Epidermal melanocyte (primary cell): ENCODE data around the gene SRSF2.
A peak's percentile ranks its signal among the peaks of the same experiment; 100 is the strongest.
"Not testable (repeated sequence)": the region's sequence is repeated elsewhere in the genome, so short reads cannot be mapped to it uniquely, and the experiment has no call there.

ENCODE experiments used
- DNase-seq: peaks from one replicate; pipeline ENCODE4 v3.0.0; 2011; ENCODE audit warnings: low spot score; ENCODE audit not compliant: insufficient read length

The SRSF2 gene

DNA sequence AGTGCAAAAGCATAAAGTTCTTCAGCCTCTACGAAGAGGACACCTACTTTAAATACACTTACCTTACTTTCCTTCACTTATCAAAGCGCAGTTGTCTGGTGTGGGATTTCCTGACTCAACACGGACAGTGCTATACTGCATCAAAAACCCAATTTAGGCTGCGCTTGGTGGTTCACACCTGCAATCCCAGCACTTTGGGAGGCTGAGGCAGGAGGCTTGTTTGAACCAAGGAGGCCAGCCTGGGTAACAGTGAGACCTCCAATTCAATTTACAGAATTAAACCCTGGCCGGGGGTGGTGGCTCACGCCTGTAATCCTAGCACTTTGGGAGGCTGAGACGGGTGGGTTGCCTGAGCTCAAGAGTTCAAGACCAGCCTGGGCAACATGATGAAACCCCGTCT, 14.9 kb downstream of the SRSF2 start:
- no peak for DNase-seq

GRCh38 chr17:76721463-76721862, 15.7 kb downstream of the SRSF2 start:
- no peak for DNase-seq

DNA sequence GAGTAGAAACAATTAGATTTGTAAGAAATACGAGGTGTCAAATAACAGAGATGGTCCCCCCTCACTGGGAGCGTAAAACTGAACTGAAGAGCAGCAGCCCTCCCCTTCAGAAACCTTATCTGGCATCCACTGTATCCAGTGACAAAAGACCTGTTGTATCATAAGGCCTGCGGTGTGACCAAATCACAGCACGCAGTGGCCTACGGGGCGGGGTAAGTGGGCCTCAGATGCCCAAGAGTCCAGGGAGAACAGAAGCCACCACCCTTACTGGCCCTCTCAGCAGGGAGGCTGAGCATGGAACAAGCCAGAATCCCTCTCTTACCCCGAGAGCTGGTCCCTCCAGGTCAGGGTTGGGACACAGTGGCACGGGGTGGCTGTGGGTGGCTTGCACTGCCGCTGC, 16.2 kb downstream of the SRSF2 start:
- no peak for DNase-seq

DNA sequence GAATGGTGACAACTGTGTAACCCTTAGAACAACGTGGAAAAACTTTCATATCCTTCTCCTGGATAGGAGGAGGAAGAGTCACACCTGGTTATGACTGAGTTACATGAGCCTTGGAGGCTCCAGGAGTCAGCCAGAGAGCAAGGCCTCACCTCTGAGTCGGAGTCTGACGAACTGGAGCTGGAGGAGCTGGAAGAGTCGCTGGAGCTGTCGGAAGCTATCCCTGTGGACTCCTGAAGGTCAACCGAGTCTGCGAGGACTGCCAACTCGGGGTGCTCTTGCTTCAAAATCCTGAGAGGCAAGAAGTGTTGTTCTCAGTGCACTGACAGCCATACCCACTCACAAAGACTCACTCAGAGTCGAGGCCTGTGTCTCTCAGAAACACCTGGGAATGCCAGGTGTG, 16.9 kb downstream of the SRSF2 start:
- DNase-seq: no peak

DNA sequence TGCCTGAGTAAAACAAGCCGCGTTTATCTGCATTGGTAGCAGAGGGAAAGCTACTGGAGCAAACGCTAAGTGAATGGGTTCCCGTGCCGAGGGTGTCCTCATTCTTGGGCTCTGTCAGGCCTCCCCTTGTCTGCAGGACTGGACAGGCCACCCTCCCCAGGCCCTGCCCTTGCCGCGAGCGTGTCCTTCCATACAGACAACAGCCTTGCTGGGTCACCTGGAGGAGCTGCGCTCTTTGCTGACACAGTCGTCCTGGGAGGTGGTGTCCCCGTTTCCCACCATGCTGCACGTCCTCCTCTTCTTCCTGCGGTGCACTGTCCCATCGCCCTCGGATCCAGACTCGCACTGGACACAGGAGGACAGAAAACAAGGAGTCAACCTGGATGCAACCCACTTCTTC, 18.6 kb downstream of the SRSF2 start:
- no peak for DNase-seq

DNA sequence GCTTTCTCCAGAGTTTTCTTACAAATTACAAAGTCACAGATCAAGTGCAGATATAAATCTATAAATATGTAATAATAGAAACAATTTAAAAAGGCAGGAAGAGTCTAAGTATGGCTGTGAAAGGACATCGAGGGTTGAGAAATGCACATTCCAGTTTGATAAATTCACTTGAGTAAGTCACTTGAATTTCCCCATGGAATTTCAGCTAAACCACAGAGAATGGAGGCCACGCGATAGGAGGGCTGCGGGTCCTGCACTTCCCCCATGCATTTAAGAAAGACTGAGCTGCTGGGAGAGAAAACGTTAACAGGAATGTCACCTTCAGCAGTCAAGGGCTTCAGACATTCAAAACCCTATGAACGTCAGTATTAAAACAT, 20.3 kb downstream of the SRSF2 start:
- DNase-seq: peak; percentile 24

DNA sequence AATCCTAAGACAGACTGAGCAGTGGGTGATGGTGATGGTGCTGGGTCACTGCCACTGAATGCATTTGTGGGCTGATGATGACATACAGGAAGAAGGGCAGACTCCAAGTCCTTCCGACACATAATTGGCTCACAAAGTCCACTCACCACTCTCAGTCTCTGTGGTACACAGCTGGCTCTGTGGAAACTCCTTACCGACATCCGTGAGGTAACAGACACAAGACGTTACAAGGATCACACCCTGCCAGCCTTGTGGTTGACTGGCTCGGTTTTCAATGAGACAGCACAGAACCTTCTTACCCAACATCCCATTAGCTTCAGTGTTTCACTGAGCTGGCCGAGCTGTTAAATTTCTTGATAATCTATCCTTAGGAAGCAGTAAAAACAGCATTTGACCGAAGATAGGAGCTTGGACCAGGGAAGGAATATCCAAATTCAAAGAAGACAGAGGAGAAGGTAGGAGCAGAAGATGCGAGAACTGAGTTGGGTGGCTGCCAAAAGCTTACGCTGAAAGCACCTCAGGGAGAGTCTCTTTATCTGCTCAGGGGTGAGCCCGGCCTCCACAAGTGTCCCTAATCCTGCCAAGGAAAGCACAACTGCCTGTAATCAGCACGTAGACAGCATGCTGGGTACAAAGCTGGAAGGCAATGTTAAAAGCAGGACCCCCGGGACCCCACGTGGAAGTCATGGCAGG, 20.8 kb downstream of the SRSF2 start:
- peak; percentile 30 for DNase-seq

GRCh38 chr17:76715496-76715830, 21.7 kb downstream of the SRSF2 start:
- no peak for DNase-seq

DNA sequence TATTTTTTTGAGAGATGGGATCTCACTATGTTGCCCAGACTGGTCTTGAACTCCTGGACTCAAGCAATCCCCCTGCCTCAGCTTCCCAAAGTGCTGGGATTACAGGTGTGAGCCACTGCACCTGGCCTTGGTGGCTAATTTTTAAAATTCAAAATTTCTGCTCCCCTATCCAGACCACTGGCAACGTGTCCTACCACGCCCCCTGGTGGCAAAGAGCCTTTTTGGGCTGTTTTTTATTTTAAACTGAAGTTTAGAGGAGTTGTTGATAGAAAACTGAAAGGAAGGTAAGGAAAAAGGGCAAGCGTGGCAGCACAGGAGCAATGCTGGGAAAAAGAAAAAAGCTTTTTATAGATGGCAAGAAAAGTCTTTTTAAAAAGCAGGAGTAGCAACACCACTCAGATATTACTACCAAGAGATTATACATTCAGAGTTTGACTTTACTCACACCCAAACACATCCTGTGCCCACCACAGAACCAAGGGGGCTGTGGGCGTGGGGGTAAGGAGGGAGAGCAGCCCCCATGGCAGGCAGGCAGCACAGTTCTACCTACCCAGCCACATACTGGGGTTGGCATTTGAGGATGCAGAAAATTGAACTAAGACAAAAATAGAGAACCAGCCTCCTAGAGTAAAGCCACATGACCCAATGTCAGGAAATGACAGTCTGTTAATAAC, 22.2 kb downstream of the SRSF2 start:
- peak; percentile 50 for DNase-seq

GRCh38 chr17:76714336-76714735, 22.8 kb downstream of the SRSF2 start:
- no peak for DNase-seq

GRCh38 chr17:76713765-76714164, 23.4 kb downstream of the SRSF2 start:
- no peak for DNase-seq

DNA sequence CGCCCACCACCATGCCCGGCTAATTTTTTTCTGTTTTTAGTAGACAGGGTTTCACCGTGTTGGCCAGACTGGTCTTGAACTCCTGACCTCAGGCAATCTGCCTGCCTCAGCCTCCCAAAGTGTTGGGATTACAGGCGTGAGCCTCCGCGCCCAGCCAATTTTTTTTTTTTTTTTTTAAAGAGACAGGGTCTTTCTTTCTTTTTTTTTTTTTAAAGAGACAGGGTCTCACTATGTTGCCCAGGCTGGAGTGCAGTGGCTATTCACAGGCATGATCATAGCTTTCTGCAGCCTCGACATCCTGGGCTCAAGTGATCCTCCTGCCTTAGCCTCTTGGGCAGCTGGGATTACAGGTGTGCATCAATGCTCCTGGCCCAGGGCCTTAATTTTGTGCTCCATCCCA, 24.8 kb downstream of the SRSF2 start:
- not testable (repeated sequence) for DNase-seq

- DNase-seq: peak; percentile 59
Observed at GRCh38 chr17:76710863-76711611, 26.1 kb downstream of the SRSF2 start, which contains the start of gene MXRA7. Gene MXRA7 (minus strand): TSS chr17:76710965. CDS start chr17:76710946, 19 bp downstream.

- DNase-seq: peak; percentile 17
Observed at GRCh38 chr17:76709951-76710862, 26.9 kb downstream of the SRSF2 start.

- DNase-seq: peak; percentile 86
Observed at GRCh38 chr17:76709077-76709950, 27.8 kb downstream of the SRSF2 start.

DNA sequence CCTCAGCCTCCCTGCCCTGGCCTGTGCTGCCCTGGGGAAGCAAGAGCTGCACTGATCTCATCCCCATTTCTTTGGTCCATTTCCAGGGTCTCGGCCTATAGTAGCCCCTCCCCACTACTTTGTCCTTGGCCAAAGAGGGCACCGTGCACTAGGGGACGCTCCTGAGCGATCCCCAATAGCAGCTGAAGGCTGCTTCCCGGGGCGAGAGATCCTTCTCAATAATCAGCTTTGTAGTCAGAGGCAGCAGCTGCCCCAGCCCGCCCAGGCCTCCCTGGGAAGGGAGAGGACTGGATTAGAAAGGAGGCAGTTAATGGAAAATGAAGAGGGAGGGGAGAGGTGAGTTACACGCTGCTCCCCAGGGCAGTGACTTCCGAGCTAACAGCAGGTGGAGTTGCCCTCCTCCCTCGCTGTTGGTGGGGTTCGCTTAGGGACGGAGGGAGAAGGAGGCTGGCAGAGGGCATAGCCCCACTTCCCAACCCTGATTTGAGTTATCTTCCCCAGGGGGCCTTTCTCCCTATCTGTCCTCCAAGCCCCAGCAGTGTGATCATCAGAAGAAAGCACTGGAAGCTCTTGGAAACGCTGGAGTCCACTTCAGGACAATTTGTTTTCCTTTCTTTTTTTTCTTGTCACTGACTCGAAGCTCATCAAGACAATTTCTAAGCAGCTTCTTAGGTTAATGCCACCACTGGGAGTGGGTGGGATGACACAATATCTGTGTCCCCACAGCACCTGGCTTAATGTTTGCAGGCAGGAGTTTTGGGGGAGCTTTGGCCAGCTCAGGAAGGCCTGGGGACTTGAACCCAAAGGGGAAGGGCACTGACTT, 28.9 kb downstream of the SRSF2 start:
- DNase-seq: peak; percentile 18

DNA sequence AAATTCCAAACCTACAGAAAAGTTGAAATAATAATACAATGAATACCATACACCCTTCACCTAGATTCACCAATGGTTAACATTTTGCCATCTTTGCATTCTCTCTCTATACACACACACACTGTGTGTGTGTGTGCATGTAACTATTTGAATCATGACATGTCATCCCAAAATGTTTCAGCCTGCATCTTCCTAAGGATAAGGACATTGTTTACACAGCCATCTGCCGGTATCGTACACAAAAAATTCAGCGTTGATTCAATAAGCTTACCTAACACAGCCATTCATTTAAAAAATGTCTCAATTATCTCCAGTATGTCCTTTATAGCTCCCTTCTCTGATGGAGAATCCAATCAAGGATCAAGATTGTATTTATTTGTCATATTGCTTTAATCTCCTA, 30.3 kb downstream of the SRSF2 start:
- DNase-seq: no peak

DNA sequence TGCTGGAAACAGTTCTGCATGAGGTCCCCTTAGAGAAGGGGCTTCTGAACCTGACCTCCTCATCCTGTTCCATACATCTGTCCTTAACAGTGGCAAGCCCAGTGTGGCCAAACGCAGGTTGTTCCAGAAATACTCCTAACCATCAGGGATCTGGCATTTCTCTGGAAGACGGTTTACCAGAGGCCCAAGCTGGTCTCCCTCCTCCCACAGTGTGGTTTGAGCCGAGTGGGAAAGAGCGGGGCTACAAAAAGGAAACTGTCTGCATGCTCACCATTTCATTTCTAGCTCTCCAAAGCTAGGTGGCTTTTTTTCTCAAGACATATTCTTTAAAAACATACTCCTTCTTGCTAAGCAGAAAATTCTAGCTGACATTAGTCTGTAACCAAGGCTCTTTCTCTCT, 32.3 kb downstream of the SRSF2 start:
- DNase-seq: no peak

- no peak for DNase-seq
Observed at GRCh38 chr17:76702941-76703637, 34.0 kb downstream of the SRSF2 start.
